Measurements from ENCODE around the gene NCAPH2. TPM values are rescaled to one million over a fixed set of nuclear protein-coding genes. Genes with fewer than 3 reads are reported as not detected.
"Not testable (repeated sequence)": the region's sequence is repeated elsewhere in the genome, so short reads cannot be mapped to it uniquely, and the experiment has no call there.

Gene NCAPH2
- polyA plus RNA-seq, 1 experiment, result 10.4 TPM

DNA sequence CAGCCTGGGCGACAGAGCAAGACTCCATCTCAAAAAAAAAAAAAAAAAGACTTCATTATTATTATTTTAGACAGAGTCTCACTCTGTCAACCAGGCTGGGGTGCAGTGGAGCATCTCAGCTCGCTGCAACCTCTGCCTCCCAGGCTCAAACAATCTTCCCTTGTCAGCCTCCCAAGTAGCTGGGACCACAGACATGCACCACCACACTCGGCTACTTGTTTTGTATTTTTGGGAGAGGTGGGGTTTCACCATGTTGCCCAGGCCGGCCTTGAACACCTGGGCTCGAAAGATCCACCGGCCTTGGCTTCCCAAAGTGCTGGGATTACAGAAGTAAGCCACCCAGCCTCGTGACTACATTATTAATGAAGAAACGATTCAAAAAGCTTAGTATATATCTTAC, 27.1 kb downstream of the NCAPH2 start:
- POLR2A ChIA-PET, result interaction anchor here (0.7 to 0.8 kb wide), 2 partner anchors 27 to 40 kb away, joined by 3 to 7 read pairs; partner anchors contain the start of genes LMF2 and NCAPH2
- TF ChIP-seq, protein P1, sequence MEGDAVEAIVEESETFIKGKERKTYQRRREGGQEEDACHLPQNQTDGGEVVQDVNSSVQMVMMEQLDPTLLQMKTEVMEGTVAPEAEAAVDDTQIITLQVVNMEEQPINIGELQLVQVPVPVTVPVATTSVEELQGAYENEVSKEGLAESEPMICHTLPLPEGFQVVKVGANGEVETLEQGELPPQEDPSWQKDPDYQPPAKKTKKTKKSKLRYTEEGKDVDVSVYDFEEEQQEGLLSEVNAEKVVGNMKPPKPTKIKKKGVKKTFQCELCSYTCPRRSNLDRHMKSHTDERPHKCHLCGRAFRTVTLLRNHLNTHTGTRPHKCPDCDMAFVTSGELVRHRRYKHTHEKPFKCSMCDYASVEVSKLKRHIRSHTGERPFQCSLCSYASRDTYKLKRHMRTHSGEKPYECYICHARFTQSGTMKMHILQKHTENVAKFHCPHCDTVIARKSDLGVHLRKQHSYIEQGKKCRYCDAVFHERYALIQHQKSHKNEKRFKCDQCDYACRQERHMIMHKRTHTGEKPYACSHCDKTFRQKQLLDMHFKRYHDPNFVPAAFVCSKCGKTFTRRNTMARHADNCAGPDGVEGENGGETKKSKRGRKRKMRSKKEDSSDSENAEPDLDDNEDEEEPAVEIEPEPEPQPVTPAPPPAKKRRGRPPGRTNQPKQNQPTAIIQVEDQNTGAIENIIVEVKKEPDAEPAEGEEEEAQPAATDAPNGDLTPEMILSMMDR (IDR thresholded peaks at IDR 0.05; ENCODE audit: low read depth, low read length), result no peak
- CTCF ChIA-PET, result interaction anchor here (1.9 to 2.0 kb wide), 2 partner anchors 9 to 28 kb away, joined by 7 to 8 read pairs; partner anchors contain the start of genes SCO2 and SYCE3

DNA sequence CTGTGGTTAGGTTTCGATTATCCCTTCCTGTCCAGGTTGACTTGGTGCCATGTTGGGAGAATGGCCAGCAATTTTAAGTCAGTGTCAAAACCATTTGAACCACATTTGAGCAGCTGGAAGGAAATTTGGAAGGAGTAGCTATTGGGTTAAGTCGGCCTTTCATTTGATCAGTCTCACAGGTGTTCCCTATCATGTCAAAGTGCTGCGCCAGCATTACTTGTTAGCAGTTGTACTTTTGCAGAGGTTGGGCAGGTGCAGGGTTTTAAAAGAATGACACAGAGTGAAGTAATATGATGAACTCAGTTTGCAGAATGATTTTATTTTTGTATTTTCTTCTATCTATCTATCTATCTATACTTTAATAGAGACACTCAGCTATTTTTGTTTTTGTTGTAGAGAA, 28.2 kb downstream of the NCAPH2 start:
- Histone ChIP-seq H3K4me3 (ENCODE audit: low read depth, low read length) (no peak overlapping the region), H3K27me3 (ENCODE audit: control insufficient read depth, insufficient read depth, low read length) (no peaks in the 10 kb centered on the region), H3K9me3 (ENCODE audit: control insufficient read depth, insufficient read depth, low read length) (no peaks in the 10 kb centered on the region; the same call in 1 of the 2 replicates), H3K27ac (ENCODE audit: low read depth, low read length) (no peak overlapping the region)
- no peak for DNase-seq (ENCODE audit: low read depth, low spot score)
- POLR2A ChIA-PET, result interaction anchor here (0.7 kb wide), 1 partner anchor 42 kb away, joined by 6 read pairs; no protein-coding TSS in a partner anchor
- TF ChIP-seq, protein P1 (IDR thresholded peaks at IDR 0.05; ENCODE audit: low read depth, low read length), result no peak
- CTCF ChIA-PET, result interaction anchor here (0.6 to 2.0 kb wide), 3 partner anchors 8 to 27 kb away, joined by 5 to 8 read pairs (median 7); partner anchors contain the start of genes SCO2 and SYCE3

More for the DNA sequence above, 27.1 kb downstream of the NCAPH2 start:
- DNase-seq (ENCODE audit: low read depth, low spot score), result no peak
- Histone ChIP-seq H3K9me3 (ENCODE audit: control insufficient read depth, insufficient read depth, low read length) (peaks cover 4% of the 10 kb centered on the region; the same call in 1 of the 2 replicates), H3K27ac (ENCODE audit: low read depth, low read length) (no peak overlapping the region), H3K27me3 (ENCODE audit: control insufficient read depth, insufficient read depth, low read length) (peaks cover 5% of the 10 kb centered on the region), H3K4me3 (ENCODE audit: low read depth, low read length) (no peak overlapping the region)

DNA sequence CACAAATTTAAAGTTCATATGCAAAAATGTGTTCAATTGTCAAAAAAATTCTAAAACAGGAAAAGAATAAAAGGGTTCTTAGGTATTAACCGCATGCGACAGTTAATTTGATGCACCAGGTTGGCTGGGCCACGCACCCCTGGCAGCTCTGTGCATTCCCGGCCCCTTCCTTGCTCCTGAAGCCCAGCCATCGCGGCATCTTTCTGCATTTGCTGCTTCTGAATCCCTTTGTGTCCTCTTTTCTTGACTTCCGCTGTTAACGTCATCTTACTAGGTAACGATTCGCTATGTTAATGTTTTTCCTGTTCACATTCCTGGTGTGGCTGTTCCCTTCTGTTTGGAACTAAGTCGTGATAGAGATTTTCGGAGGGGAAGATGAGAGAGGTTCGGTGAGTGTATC, 29.7 kb downstream of the NCAPH2 start:
- Histone ChIP-seq H3K4me3 (ENCODE audit: low read depth, low read length) (no peak overlapping the region), H3K27ac (ENCODE audit: low read depth, low read length) (peak overlapping the region; percentile 99), H3K27me3 (ENCODE audit: control insufficient read depth, insufficient read depth, low read length) (no peaks in the 10 kb centered on the region), H3K9me3 (ENCODE audit: control insufficient read depth, insufficient read depth, low read length) (no peaks in the 10 kb centered on the region; the same call in 1 of the 2 replicates)
- CTCF ChIA-PET, result interaction anchor here (1.5 to 3.9 kb wide), 2 partner anchors 13 to 25 kb away, joined by 4 to 32 read pairs; partner anchors contain the start of genes SCO2 and SYCE3
- DNase-seq (ENCODE audit: low read depth, low spot score), result no peak
- TF ChIP-seq, protein P1 (IDR thresholded peaks at IDR 0.05; ENCODE audit: low read depth, low read length), result no peak
- POLR2A ChIA-PET, result interaction anchor here (0.6 kb wide), 1 partner anchor 37 kb away, joined by 3 read pairs; no protein-coding TSS in a partner anchor

DNA sequence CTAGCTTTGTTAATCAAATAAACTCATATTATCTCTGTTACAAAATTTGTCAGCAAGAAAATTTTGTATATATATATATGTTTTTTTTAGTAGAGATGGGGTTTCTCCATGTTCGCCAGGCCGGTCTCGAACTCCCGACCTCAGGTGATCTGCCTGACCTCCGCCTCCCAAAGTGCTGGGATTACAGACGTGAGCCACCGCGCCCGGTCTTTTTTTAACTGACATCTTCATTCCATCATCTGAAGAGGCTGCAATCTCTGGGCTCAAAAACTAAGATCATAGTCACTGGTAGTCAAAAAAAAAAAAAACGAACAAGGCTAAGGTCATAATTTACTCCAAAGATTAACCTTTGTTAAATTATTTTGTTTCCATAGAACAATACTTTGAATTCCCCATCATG, 32.4 kb downstream of the NCAPH2 start:
- CTCF ChIA-PET, result interaction anchor here (0.7 to 3.9 kb wide), 4 partner anchors 15 to 80 kb away, joined by 6 to 32 read pairs (median 9); partner anchors contain the start of genes SCO2 and SYCE3
- H3K4me3 ChIP-seq (ENCODE audit: low read depth, low read length), result no peak overlapping the region
- POLR2A ChIA-PET, result interaction anchor here (2.5 kb wide), 1 partner anchor 15 kb away, joined by 15 read pairs; the partner anchor contains the start of gene SCO2
- TF ChIP-seq, protein P1 (IDR thresholded peaks at IDR 0.05; ENCODE audit: low read depth, low read length), result no peak
- H3K27me3 ChIP-seq (ENCODE audit: control insufficient read depth, insufficient read depth, low read length), result peaks cover 2% of the 10 kb centered on the region
- H3K9me3 ChIP-seq (ENCODE audit: control insufficient read depth, insufficient read depth, low read length), result no peaks in the 10 kb centered on the region; the same call in 1 of the 2 replicates
- DNase-seq (ENCODE audit: low read depth, low spot score), result no peak
- no peak overlapping the region for H3K27ac ChIP-seq (ENCODE audit: low read depth, low read length)

DNA sequence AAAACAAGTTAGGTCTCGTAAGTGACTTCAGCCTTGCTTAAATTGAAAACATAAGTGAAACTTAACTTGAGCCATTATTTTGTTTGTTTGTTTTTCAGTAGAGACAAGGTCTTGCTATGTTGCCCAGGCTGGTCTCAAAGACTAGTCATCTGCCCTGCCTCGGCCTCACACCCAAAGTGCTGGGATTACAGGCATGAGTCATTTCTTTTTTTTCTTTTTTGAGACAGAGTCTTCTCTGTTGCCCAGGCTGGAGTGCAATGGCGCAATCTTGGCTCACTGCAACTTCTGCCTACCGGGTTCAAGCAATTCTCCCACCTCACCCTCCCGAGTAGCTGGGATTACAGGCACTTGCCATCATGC, 33.6 kb downstream of the NCAPH2 start:
- peaks cover 10% of the 10 kb centered on the region for H3K27me3 ChIP-seq (ENCODE audit: control insufficient read depth, insufficient read depth, low read length)
- not testable (repeated sequence) for H3K4me3 ChIP-seq (ENCODE audit: low read depth, low read length); H3K27ac ChIP-seq (ENCODE audit: low read depth, low read length); H3K9me3 ChIP-seq (ENCODE audit: control insufficient read depth, insufficient read depth, low read length)
- CTCF ChIA-PET, result interaction anchor here (1.4 kb wide), 1 partner anchor 79 kb away, joined by 6 read pairs; no protein-coding TSS in a partner anchor
- peak; percentile 50 for DNase-seq (ENCODE audit: low read depth, low spot score)
- POLR2A ChIA-PET, result interaction anchor here (0.6 to 0.7 kb wide), 2 partner anchors 10 to 16 kb away, joined by 3 read pairs; partner anchors contain the start of gene SCO2
